ENCODE measurements around the gene CASKIN1.

CASKIN1 gene

DNA sequence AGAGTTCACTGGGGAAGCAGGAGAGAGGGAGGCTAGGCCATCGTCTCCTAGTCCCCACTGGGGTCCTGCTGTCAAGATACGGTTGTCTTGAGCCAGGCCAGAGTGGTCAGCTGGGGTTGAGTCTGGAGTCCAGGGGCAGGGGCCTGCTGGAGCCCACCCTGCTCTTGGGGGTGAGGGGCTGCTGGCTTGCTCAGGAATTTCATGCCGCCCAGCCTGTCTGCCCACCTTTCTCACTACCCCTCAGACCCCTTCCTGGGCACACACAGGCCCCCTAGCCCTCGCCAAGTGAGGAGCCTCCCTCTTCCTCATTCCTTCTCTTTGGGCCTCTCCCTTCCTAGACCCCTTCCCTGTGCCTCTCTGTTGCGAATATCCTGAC lies 39.6 kb downstream of the CASKIN1 start:
- peak overlapping the region; percentile 93 for H3K4me3 ChIP-seq (replicated peaks; ENCODE audit: low read depth, low read length)
- no peak for TF ChIP-seq CTCF (IDR thresholded peaks at IDR 0.05; ENCODE audit: insufficient read depth, low read length, poor library complexity, severe bottlenecking)
- H3K36me3 ChIP-seq (ENCODE audit: control insufficient read depth, insufficient read depth, low read length), result peaks cover 19% of the 10 kb centered on the region
- no peak for DNase-seq (ENCODE audit: extremely low read depth, insufficient read length)
- no peaks in the 10 kb centered on the region for H3K27me3 ChIP-seq (replicated peaks; ENCODE audit: control insufficient read depth, insufficient read depth, low read length)

DNA sequence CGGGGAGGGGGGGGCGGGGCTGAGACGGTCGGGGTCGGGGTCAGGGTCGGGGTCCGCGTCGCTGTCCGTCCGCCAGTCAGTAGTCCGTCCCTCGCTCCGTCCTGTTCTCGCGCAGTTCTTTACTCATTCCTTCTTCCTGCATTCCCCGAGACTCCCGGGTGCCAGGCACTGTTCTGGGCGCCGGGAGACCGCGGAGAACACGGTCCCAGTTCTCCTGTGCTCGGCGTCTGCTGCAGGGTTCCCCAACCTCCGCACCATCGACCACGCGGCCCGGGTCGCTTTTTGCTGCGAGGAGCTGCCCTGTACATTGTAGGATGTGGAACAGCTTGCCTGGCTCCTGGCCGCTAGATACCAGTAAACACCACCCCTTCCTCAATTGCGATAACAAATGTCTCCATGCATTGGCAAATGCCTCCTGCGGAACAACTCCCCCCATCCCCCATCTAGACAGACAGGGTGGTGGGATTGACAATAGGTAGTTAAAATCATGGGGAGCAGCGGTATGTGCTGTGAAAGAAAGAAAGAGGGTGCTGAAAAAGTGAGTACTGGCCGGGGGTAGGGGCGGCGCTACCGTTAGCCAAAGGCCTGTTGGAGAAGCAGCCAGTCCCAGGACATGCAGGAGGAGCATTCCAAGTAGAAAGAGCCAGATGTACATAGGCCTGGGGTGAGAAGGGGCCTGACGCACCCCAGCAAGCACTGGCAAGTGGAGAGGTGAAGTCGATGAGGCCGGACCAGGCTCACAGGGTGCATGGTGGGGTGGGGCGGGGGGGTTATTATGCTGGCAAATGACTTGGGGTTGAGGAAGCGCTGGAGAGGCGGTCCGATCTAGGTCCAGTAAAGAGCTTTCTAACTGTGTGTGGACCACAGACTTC lies 40.2 kb downstream of the CASKIN1 start:
- no peak for TF ChIP-seq CTCF (IDR thresholded peaks at IDR 0.05; ENCODE audit: insufficient read depth, low read length, poor library complexity, severe bottlenecking)
- no peak for DNase-seq (ENCODE audit: extremely low read depth, insufficient read length)
- peak overlapping the region; percentile 93 for H3K4me3 ChIP-seq (replicated peaks; ENCODE audit: low read depth, low read length)
- peaks cover 23% of the 10 kb centered on the region for H3K36me3 ChIP-seq (ENCODE audit: control insufficient read depth, insufficient read depth, low read length)
- H3K27me3 ChIP-seq (replicated peaks; ENCODE audit: control insufficient read depth, insufficient read depth, low read length), result no peaks in the 10 kb centered on the region

DNA sequence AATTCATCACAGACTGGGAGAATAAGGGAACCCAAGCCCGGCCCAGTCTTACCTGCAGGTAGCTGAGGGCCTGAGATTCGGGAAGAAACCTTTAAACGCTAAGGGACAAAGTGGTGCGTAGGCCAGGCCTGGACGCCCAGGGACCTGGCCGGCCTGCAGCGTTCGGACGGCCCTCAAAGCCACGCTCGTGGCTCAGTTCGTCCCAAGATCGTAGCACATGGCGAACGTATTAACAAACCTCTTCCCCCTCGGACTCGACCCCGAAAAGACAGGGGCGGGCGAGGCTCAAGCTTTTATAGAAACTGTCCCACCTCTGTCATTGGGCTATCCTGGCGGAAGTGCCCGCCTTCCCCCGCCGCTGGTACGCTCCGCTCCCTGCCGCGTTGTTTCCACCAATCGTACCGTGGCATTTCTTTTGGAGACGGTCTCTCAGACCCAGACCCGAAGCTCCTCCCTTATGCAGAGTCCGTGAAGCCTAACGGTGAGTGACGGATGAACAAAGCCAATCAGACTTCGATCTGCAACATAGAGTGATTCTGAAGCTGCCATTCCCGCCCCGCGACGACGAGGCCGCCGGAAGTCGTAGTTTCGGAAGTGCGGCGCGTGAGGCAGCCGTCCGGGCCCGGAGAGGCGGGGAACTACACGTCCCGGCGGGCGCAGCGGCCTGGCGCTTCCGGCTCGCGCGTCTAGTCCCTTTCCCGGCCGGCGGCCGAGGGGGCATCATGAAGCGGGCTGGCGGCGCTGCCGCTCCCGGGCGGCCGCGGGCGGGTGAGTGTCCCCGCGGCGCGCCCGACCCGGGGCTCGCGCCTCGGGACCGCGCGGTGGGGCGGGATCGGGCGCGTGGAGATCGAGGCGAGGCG lies 41.1 kb downstream of the CASKIN1 start, which contains the start of gene TRAF7:
TRAF7 (plus strand) TSS at position 692 of the 860 bp plus-strand sequence. CDS start 8,139 bp downstream, outside the sequence.
- no peak for TF ChIP-seq CTCF (IDR thresholded peaks at IDR 0.05; ENCODE audit: insufficient read depth, low read length, poor library complexity, severe bottlenecking)
- no peaks in the 10 kb centered on the region for H3K27me3 ChIP-seq (replicated peaks; ENCODE audit: control insufficient read depth, insufficient read depth, low read length)
- peak within 1 kb of the TSS; percentile 93 for H3K4me3 ChIP-seq (replicated peaks; ENCODE audit: low read depth, low read length)
- DNase-seq (ENCODE audit: extremely low read depth, insufficient read length), result peak; percentile 100
- H3K36me3 ChIP-seq (ENCODE audit: control insufficient read depth, insufficient read depth, low read length), result peaks cover 23% of the 10 kb centered on the region

DNA sequence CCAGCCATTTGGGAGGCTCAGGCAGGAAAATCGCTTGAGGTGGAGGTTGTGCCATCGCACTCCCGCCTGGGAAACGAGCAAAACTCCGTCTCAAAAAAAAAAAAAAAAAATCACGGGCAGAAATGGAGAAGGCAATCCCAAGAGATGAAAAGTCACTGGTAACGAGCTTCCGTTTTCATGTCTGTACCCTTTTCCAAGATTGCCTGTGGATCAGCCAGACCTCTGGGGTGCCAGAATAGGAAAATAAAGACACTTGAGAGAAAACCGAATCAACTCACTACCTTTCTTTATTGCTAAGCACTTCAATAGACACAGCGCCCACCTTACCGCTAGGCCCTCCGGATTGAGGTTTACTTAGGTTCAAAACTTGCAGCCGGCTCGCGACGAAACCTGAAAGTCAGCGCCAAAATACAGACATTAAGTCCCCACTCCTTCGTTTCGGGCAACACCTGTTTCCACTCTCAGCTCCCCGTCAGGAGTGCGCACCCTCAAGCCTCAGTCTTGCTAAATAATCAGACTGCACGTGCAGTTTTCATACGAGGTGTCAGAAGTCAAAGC lies 41.8 kb downstream of the CASKIN1 start:
- peak overlapping the region; percentile 92 for H3K4me3 ChIP-seq (replicated peaks; ENCODE audit: low read depth, low read length)
- peaks cover 23% of the 10 kb centered on the region for H3K36me3 ChIP-seq (ENCODE audit: control insufficient read depth, insufficient read depth, low read length)
- no peak for TF ChIP-seq CTCF (IDR thresholded peaks at IDR 0.05; ENCODE audit: insufficient read depth, low read length, poor library complexity, severe bottlenecking)
- no peaks in the 10 kb centered on the region for H3K27me3 ChIP-seq (replicated peaks; ENCODE audit: control insufficient read depth, insufficient read depth, low read length)
- no peak for DNase-seq (ENCODE audit: extremely low read depth, insufficient read length)

DNA sequence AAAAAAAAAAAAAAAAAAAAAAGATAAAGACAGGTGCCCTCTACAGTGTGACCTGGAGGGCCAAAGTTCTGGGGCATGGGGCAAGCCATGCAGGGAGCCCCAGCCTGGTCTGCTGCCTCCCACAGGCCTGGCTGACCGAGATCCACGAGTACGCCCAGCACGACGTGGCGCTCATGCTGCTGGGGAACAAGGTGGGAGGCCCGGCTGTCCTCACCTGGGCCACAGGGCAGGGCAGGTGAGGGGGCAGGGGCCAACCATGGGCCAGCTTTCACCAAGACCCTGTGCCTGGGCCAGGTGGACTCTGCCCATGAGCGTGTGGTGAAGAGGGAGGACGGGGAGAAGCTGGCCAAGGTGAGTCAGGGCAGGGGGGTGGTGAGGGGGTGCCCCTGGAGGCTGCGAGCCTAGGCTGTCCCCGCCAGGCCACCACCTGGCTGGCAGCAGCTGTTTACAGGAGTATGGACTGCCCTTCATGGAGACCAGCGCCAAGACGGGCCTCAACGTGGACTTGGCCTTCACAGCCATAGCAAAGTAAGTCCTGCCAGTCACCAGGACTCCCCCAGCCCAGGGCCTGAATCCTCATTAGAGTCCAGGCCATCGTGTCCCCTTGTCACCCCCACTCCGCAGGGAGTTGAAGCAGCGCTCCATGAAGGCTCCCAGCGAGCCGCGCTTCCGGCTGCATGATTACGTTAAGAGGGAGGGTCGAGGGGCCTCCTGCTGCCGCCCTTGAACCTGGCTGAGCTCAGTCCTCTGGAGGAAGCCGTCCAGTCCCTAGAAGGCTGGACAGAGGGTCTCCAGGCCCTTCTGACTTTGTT lies 43.5 kb downstream of the CASKIN1 start:
- Histone ChIP-seq H3K36me3 (ENCODE audit: control insufficient read depth, insufficient read depth, low read length) (peaks cover 23% of the 10 kb centered on the region), H3K4me3 (replicated peaks; ENCODE audit: low read depth, low read length) (peak overlapping the region; percentile 92), H3K27me3 (replicated peaks; ENCODE audit: control insufficient read depth, insufficient read depth, low read length) (no peaks in the 10 kb centered on the region)
- DNase-seq (ENCODE audit: extremely low read depth, insufficient read length), result peak; percentile 62
- peak; percentile 36 for TF ChIP-seq CTCF (IDR thresholded peaks at IDR 0.05; ENCODE audit: insufficient read depth, low read length, poor library complexity, severe bottlenecking)
